Sigmoid colon (tissue), 7 donors: ENCODE data around the gene AKAP9. TPM values are rescaled to one million over a fixed set of nuclear protein-coding genes. Genes with fewer than 3 reads are reported as not detected.

Source experiments
- DNase-seq: peaks from one replicate; pipeline ENCODE4 v3.0.0-alpha.2; 2019
- H3K27ac ChIP-seq, 4 donors: fragments of 200-600 bp; sonication (generic); one replicate each; pipeline ENCODE4 v1.5.1; 2016 to 2019; ENCODE audit warnings: mild to moderate bottlenecking in 1 of 4
- H3K27me3 ChIP-seq, 3 donors: fragments of 200-600 bp; sonication (generic); one replicate each; pipeline ENCODE4 v1.5.1; 2019; ENCODE audit warnings: mild to moderate bottlenecking in 1 of 3
- H3K36me3 ChIP-seq, 4 donors: fragments of 200-600 bp; sonication (generic); one replicate each; pipeline ENCODE4 v1.5.1; 2016 to 2019
- H3K4me1 ChIP-seq, 4 donors: fragments of 200-600 bp; sonication (generic); one replicate each; pipeline ENCODE4 v1.5.1; 2017 to 2019
- H3K4me3 ChIP-seq, 4 donors: fragments of 200-600 bp; sonication (generic); one replicate each; pipeline ENCODE4 v1.5.1; 2017 to 2019; ENCODE audit warnings: mild to moderate bottlenecking in 2 of 4, moderate library complexity in 1 of 4
- H3K9me3 ChIP-seq, 4 donors: fragments of 200-600 bp in 3 of 4; sonication (generic) in 3 of 4; one replicate each; pipeline versions ENCODE4 v1.5.1 to v1.6.1; 2013 to 2019
- EP300 ChIP-seq, 4 donors: sonication (generic); formaldehyde crosslinking; IDR thresholded peaks; one replicate each; pipeline ENCODE4 v1.6.1; 2017; ENCODE audit warnings: antibody characterized with exemption in 4 of 4
- POLR2A ChIP-seq, 2 donors: fragments of 450-650 bp; IDR thresholded peaks; one replicate each; pipeline ENCODE4 v1.6.1; 2016; ENCODE audit warnings: antibody characterized with exemption in 2 of 2, mild to moderate bottlenecking in 2 of 2, moderate library complexity in 2 of 2
- POLR2AphosphoS5 ChIP-seq, 4 donors: sonication (generic); formaldehyde crosslinking; IDR thresholded peaks; one replicate each; pipeline ENCODE4 v1.6.1; 2017; ENCODE audit warnings: antibody characterized with exemption in 4 of 4
- WGBS, 2 donors: extraction: QIAGEN DNeasy Blood & Tissue Kit; methylation state at CpG; one replicate each; pipeline ENCODE4 v1.1.7; 2013; 5-methylcytosine and 5-hydroxymethylcytosine counted together
- intact Hi-C: fragments of 100-400 bp; cut with DNase I; formaldehyde crosslinking; loops from one replicate; pipeline ENCODE4 v1.15.1; 2023
- polyA plus RNA-seq, 3 donors: library from polyadenylated mRNA; stranded (reverse); fragments of 200-250 nt; gene quantifications; one replicate each; pipeline ENCODE4 v1.2.3, GENCODE V29; 2013
- total RNA-seq, 4 donors: library from RNA; depleted of rRNA; stranded (reverse); fragments of >200 nt; gene quantifications; one replicate each; pipeline ENCODE4 v1.1.0, GENCODE V29; 2016
- TF ChIP-seq, protein P1 (sequence below), 4 experiments: fragments of 450-650 bp in 3 of 4; fragments of 200-600 bp in 1 of 4; IDR thresholded peaks; one replicate each; pipeline ENCODE4 v1.5.1; 2016 to 2019; ENCODE audit warnings: antibody characterized with exemption in 4 of 4, mild to moderate bottlenecking in 3 of 4, moderate library complexity in 2 of 4
- donor health status: healthy with polysubstance abuse.
- donor health status: Bipolar disorder and iron deficiency.
- donor health status: healthy.

Gene AKAP9
- total and polyA plus RNA-seq, 7 donors: 34.0 to 90.9 (median 59.9) TPM

DNA sequence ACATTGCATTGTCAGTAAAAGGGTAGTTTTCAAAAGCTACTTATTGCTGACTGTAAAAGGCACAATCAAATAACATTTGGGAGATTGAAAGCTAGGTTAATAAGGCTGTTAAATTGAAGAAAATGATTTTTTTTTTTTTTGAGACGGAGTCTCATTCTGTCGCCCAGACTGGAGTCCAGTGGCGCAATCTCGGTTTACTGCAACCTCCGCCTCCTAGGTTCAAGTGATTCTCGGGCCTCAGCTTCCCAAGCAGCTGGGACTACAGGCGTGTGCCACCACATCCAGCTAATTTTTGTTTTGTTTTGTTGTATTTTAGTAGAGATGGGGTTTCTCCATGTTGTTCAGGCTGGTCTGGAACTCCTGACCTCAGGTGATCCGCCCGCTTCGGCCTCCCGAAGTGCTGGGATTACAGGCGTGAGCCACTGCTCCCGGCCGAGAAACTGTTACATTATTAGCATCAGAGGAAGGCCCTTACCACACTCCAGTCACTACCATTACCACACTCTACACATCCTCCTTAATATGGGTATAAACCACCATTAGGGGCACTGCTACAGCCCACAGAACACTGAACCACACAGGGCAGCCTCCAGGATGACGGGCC, 192.6 kb downstream of the AKAP9 start:
- Histone ChIP-seq H3K4me1 (peaks cover 0 to 21% (median 10%) of the 10 kb centered on the region in 4 donors), H3K4me3 (peak overlapping the region; percentile 78 to 91 (median 84)), H3K27ac (peak overlapping the region; percentile 87 to 95 (median 92)), H3K9me3 (no peaks in the 10 kb centered on the region), H3K36me3 (peaks cover 0 to 23% (median 2%) of the 10 kb centered on the region in 4 donors), H3K27me3 (no peaks in the 10 kb centered on the region)
- DNase-seq: no peak
- intact Hi-C loops: loop anchor here (5.0 to 10.0 kb wide), 4 partner anchors 112 to 394 kb away; partner anchors contain the start of genes ANKIB1, GATAD1, KRIT1 and MTERF1
- WGBS, 2 donors: 26 to 40% methylated on average over 15 of the region's 15 CpGs
- TF ChIP-seq POLR2A (IDR thresholded peaks at IDR 0.05) (no peak), EP300 (IDR thresholded peaks at IDR 0.05) (no peak)
- TF ChIP-seq, protein P1, sequence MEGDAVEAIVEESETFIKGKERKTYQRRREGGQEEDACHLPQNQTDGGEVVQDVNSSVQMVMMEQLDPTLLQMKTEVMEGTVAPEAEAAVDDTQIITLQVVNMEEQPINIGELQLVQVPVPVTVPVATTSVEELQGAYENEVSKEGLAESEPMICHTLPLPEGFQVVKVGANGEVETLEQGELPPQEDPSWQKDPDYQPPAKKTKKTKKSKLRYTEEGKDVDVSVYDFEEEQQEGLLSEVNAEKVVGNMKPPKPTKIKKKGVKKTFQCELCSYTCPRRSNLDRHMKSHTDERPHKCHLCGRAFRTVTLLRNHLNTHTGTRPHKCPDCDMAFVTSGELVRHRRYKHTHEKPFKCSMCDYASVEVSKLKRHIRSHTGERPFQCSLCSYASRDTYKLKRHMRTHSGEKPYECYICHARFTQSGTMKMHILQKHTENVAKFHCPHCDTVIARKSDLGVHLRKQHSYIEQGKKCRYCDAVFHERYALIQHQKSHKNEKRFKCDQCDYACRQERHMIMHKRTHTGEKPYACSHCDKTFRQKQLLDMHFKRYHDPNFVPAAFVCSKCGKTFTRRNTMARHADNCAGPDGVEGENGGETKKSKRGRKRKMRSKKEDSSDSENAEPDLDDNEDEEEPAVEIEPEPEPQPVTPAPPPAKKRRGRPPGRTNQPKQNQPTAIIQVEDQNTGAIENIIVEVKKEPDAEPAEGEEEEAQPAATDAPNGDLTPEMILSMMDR (IDR thresholded peaks at IDR 0.05): no peak

DNA sequence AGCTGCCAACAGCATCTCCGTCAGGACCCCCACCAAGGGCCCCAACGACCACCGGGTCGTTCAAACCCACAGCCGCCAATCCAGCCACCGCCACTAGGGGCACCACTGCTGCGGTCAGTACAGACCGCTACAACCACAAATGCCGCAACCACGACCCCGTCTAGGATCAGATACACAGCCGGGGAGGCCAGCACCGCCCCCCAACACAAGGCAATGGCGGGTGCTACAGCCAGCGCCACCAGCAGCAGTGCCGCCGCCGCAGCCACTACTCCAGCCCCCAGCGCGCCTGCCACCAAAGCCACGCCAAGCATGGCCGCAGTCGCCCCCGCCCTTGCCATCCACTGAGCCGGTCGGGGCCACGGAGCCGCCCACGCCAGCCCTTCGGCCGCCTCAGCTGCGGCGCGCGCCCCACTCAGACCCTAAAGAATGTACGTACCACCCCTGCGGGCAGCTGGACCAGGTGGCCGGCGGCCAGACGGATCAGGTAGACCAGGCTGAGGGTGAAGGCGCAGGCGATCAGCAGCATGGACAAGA, 193.1 kb downstream of the AKAP9 start:
- Histone ChIP-seq H3K4me1 (peaks cover 0 to 21% (median 10%) of the 10 kb centered on the region in 4 donors), H3K27ac (peak overlapping the region; percentile 87 to 95 (median 92)), H3K4me3 (peak overlapping the region; percentile 78 to 91 (median 84)), H3K9me3 (no peaks in the 10 kb centered on the region), H3K27me3 (no peaks in the 10 kb centered on the region), H3K36me3 (peaks cover 0 to 17% (median 0%) of the 10 kb centered on the region in 4 donors)
- intact Hi-C loops: loop anchor here (5.0 to 10.0 kb wide), 4 partner anchors 111 to 393 kb away; partner anchors contain the start of genes ANKIB1, GATAD1, KRIT1 and MTERF1
- TF ChIP-seq, protein P1 (IDR thresholded peaks at IDR 0.05): peak; percentile 36 to 90 (median 82)
- no peak for TF ChIP-seq EP300 (IDR thresholded peaks at IDR 0.05)
- WGBS, 2 donors: 0% methylated on average over 42 of the region's 42 CpGs
- DNase-seq: peak; percentile 86

DNA sequence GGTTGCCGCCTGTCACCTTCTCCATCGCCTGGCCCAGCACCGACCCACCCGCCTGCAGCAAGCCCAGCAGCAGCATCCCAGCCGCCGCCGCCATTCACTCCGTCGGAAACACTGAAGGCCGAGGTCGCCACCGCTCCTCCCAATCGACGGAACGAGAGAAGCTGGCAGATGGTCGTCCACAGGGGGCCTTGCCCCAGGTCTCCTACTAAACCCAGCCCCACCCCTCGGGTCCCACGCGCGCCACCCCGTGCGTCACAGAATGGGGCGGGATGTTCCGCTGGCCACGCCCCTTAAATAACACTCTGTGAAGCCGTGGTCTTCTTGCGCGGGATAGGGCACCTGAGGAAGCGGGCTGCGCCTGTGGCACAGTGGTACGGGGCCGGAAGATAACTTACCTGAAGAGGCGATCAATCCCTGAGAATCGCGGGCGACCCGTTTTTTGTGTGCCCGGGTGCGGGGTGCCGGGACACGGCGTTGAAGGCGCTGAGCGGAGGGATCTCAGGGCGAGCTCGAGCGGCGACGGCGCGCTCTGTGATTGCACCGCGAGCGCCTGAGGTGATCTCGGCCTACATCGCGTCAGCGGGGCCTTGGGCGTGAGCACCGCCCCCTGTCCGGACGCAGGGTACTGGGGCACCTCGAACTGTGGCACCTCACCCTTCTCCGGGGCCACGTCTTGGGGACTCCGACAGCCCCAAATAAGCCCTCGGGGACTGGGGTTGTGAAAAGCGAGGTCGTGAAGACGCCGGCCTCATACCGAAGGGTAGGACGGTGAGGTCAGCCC, 193.8 kb downstream of the AKAP9 start, which contains the start of gene CYP51A1:
TSS of gene CYP51A1 (minus strand) at position 207 of the 781 bp plus-strand sequence. CDS start at position 94, 113 bp downstream.
- WGBS, 2 donors: 0% methylated on average over 73 of the region's 73 CpGs
- peak in 2 of 4 donors; percentile 49 to 63 for TF ChIP-seq EP300 (IDR thresholded peaks at IDR 0.05)
- TF ChIP-seq POLR2AphosphoS5 (IDR thresholded peaks at IDR 0.05): peak; percentile 94 to 97 (median 96)
- TF ChIP-seq, protein P1 (IDR thresholded peaks at IDR 0.05): no peak
- peak; percentile 93 for TF ChIP-seq POLR2A (IDR thresholded peaks at IDR 0.05)
- peak; percentile 97 for DNase-seq
- intact Hi-C loops: loop anchor here (5.0 to 10.0 kb wide), 4 partner anchors 110 to 393 kb away; partner anchors contain the start of genes ANKIB1, GATAD1, KRIT1 and MTERF1
- no peaks in the 10 kb centered on the region for H3K27me3 ChIP-seq
- peaks cover 0 to 11% (median 0%) of the 10 kb centered on the region in 4 donors for H3K36me3 ChIP-seq
- H3K27ac ChIP-seq: peak within 1 kb of the TSS; percentile 87 to 95 (median 92)
- H3K4me3 ChIP-seq: peak within 1 kb of the TSS; percentile 78 to 91 (median 84)
- H3K4me1 ChIP-seq: peaks cover 0 to 21% (median 10%) of the 10 kb centered on the region in 4 donors
- no peaks in the 10 kb centered on the region for H3K9me3 ChIP-seq

DNA sequence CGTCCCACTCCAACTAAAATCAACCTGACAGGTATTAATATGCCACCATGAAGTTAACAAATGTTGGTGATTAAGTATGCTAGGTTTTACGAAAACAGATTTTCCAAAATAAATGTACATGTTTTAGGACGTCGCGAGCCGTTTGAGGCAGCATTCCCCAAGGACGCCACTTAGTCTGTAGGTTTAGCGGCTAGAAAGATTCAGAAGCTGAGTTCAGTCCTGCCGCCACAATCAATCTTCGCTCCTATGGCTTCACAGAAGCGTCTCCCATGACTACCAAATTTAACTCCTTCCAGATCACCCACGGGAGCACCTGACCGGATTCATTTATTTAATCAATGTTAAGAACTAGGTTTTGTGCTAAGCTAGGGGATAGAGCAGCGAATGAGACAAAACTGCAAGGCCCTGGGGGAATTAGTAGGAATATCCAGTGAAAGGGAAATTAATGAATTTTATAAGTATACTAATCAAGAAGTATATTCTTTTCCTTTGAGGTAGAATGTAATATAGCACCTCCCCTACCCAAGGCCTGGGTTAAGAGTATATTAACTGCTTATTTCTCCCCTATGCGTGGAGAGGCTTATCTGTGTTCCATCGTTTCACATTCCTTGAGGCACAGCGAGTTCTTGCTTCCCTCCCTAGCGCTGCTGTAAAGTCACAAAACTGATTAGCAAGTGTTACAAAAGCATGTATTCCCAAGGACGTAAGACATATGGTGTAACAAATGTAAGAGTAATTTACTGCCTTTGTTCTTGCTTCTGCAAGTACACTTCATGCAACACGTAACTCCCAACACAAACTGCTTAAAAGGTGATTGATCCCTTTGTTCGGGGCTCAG, 194.6 kb downstream of the AKAP9 start:
- 21 to 33% methylated on average over 21 of the region's 21 CpGs for WGBS, 2 donors
- intact Hi-C loops: loop anchor here (10.0 kb wide), 2 partner anchors 110 to 250 kb away; partner anchors contain the start of genes ANKIB1, KRIT1 and MTERF1

More for the DNA sequence above, 194.6 kb downstream of the AKAP9 start:
- DNase-seq: no peak
- Histone ChIP-seq H3K27ac (peak overlapping the region; percentile 87 to 95 (median 92)), H3K4me1 (peaks cover 0 to 21% (median 10%) of the 10 kb centered on the region in 4 donors), H3K9me3 (no peaks in the 10 kb centered on the region), H3K27me3 (no peaks in the 10 kb centered on the region), H3K4me3 (peak overlapping the region; percentile 78 to 91 (median 84)), H3K36me3 (peaks cover 0 to 3% (median 0%) of the 10 kb centered on the region in 4 donors)
- TF ChIP-seq POLR2AphosphoS5 (IDR thresholded peaks at IDR 0.05): no peak
- TF ChIP-seq EP300 (IDR thresholded peaks at IDR 0.05): no peak
- TF ChIP-seq POLR2A (IDR thresholded peaks at IDR 0.05): no peak
- TF ChIP-seq, protein P1 (IDR thresholded peaks at IDR 0.05): no peak
